HepG2 (cell line): ENCODE measurements around the gene STUB1. TPM values are rescaled to one million over a fixed set of nuclear protein-coding genes. Genes with fewer than 3 reads are reported as not detected.

ENCODE experiments used
- AGO2 ChIP-seq: fragments of 200-400 bp; formaldehyde crosslinking; optimal IDR thresholded peaks from 2 replicates; pipeline ENCODE3; 2017; ENCODE audit warnings: mild to moderate bottlenecking, low read depth, low read length, moderate library complexity
- HNRNPL ChIP-seq: fragments of 200-400 bp; formaldehyde crosslinking; IDR thresholded peaks from 2 replicates; pipeline ENCODE4 v1.6.1; 2017; ENCODE audit warnings: mild to moderate bottlenecking, low read depth, low read length
- KIAA2018 ChIP-seq: sonication (generic); formaldehyde crosslinking; IDR thresholded peaks from 2 replicates; pipeline ENCODE4 v1.5.0; 2020; ENCODE audit warnings: mild to moderate bottlenecking, missing genetic modification reagents, borderline replicate concordance
- SP2 ChIP-seq: sonication (generic); formaldehyde crosslinking; IDR thresholded peaks from 2 replicates; pipeline ENCODE4 v1.5.1; 2020; ENCODE audit warnings: mild to moderate bottlenecking, missing genetic modification reagents
- polyA plus RNA-seq, 8 experiments: library from polyadenylated mRNA; depleted of rRNA in 3 of 8; stranded (reverse) in 7 of 8; unstranded in 1 of 8; fragments of >200 nt; fragmentation: Illumina TruSeq in 4 of 8; extraction: Trizol in 4 of 8; gene quantifications; 2 replicates each; pipeline versions ENCODE4 v1.2.1 to v1.2.3, GENCODE V29; 2011 to 2016; ENCODE audit warnings: low read depth in 4 of 8, missing spikeins in 1 of 8, mixed read lengths in 1 of 8; ENCODE audit not compliant: insufficient read depth in 1 of 8
- total RNA-seq, 5 experiments: library from RNA; depleted of rRNA; stranded (reverse); fragments of >200 nt; fragmentation: Illumina TruSeq; extraction: Trizol; gene quantifications; 2 replicates each; pipeline ENCODE4 v1.2.3, GENCODE V29; 2016; ENCODE audit warnings: low read depth in 1 of 5
- TF ChIP-seq, protein P1 (sequence below): sonication (generic); formaldehyde crosslinking; IDR thresholded peaks from 2 replicates; pipeline ENCODE4 v1.5.1; 2020; ENCODE audit warnings: missing genetic modification reagents, mild to moderate bottlenecking, borderline replicate concordance

The STUB1 gene
- total and polyA plus RNA-seq, 2 of the 13 experiments (the other 11 are each of a cell fraction or from before 2014, with no cell fraction given), result 52.9 to 78.2 TPM

GRCh38 chr16:684071-684794, 4.0 kb downstream of the STUB1 start, which contains the start of gene JMJD8 (continued):
- no peak for TF ChIP-seq KIAA2018 (CRISPR knock-in tag)
- peak; percentile 18 for TF ChIP-seq AGO2
- no peak for TF ChIP-seq SP2
- TF ChIP-seq, protein P1, sequence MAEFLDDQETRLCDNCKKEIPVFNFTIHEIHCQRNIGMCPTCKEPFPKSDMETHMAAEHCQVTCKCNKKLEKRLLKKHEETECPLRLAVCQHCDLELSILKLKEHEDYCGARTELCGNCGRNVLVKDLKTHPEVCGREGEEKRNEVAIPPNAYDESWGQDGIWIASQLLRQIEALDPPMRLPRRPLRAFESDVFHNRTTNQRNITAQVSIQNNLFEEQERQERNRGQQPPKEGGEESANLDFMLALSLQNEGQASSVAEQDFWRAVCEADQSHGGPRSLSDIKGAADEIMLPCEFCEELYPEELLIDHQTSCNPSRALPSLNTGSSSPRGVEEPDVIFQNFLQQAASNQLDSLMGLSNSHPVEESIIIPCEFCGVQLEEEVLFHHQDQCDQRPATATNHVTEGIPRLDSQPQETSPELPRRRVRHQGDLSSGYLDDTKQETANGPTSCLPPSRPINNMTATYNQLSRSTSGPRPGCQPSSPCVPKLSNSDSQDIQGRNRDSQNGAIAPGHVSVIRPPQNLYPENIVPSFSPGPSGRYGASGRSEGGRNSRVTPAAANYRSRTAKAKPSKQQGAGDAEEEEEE (CRISPR knock-in tag), result no peak
- 0 out of 2 replicates have a peak, but pooled peaks have one; percentile 17 for TF ChIP-seq HNRNPL
- TF ChIP-seq, all 625 proteins: peak for 4
